GM21381 (cell line): Measurements from ENCODE around the gene BRI3.

Experiments
- ATAC-seq: cut with Tn5 transposase; IDR thresholded peaks from one replicate; pipeline ENCODE4 v1.9.1; 2021; ENCODE audit warnings: mild to moderate bottlenecking, moderate library complexity; ENCODE audit not compliant: unreplicated experiment

The BRI3 gene, protein sequence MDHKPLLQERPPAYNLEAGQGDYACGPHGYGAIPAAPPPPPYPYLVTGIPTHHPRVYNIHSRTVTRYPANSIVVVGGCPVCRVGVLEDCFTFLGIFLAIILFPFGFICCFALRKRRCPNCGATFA

DNA sequence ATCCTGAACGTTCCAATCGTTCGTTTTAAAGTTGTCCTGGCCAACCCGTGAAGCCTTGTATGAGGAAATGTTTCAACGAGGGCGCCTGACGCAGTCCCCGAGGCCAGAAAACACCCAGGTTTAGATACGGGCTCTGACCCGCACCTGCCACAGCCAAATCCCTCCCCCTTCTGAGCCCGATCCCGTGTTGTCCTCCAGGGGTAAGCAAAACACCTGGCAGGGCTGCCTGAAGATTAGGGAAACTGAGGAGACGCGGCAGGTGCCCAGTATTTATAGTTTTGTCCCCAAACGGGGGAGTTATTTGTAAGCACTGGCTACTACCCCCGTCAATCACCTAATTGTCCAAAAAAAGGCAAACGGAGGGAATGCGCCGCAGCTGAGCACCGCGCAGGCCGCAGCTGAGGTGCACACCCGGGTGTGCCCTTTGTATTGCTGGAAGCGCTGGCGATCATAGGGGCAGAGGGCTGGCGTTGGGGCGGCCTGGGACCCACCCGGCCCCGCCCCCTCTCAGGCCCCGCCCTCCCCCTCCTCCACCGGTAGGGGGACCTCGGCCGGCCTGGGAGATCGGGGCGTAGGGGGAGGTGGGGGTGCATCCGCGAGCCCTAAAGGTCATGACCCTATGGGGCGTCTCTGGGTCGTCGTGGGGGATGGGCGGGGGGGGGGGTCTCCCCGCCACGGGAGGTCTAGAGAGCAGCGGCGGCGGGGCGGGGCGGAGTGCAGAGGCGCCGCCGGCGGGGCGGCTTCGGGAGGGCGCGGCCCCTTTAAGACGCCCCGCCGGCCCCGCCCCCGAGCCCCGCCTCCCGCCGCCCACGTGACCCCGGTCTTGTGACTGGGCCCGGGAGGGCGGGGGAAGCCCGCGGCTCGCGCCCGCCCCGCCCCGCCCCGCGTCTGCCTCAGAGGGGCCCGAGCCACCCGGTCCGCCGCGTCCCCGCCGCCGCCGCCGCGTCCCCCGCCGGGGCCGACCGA lies at the start of gene BRI3:
BRI3 (plus strand) TSS at position 896 of the 966 bp plus-strand sequence. CDS start 110 bp downstream, outside the sequence.
- peak; percentile 71 for ATAC-seq

DNA sequence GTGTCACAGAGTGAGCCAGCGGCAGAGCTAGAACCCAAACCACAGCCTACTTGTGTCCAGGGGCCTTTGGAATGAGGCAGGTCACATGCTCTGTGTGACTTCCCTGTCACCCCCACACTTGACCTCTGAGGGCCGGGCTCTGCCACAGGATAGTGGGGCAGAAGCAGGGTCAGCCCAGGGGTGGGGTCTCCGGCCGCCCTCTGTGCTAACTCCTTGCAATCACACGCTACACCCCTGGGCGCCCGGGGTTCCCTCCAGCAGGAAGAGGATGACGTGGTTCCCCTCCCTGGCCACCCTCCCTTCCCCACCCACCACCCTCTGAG lies 49.3 kb upstream of the BRI3 start:
- no peak for ATAC-seq

DNA sequence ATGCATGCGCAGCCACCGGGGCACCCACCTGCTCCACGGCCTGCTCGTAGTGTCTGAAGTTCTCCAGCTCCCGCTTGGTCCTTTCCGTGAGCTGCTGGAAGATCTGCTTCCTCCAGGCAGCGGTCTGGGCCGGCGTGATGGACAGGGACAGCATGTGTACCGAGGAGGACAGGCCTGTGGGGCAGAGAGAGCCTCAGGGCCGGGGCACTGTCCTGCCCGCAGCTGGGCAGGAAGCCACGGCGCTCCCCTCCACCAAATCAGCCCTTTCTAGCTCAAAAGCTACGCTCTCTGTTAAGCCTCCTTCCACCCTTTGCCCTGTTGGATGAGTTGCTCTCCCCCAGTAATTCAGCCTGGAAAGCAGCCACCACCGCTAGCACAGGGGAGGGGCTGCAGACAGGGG lies 48.7 kb upstream of the BRI3 start:
- ATAC-seq: no peak

DNA sequence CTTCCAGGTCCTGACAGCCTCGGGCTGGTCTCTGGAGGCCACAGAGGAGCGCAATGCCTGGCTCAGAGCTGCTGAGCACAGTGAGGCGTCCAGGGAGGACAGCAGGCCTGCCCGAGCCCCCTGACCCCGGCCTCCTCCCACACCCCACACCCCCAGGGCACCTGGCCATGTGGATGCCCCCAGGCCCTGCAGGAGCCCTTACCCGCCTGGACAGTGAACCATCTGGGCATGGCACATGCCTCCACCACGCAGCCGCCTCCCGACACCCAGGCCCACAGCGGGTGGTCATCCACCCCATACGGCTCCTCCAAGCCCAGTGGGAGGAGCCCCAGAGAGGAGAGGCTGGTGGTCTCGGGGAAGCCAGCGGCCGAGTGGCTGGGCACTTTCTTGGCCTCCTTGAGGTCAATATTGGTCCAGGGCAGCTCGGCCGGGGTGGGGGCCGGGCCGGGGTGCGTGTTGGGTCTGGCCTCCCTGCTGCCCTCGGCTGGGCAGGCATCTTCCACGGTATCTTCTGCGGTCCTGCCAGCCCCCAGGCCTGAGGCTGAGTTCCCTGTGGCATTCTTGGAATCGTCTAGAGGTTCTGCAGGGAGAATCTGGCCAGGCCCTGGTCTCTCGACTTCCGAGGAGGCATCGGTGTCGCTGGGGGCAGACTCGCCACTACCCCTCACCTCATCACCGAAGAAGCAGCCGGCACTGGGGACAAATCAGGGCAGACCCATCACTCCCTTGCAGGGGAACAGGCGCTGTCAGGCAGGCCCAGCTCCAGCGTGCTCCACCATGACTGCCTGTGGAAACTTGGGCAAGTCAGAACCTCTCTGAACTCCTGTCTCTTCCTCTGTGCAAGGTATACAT lies 48.0 kb upstream of the BRI3 start:
- ATAC-seq: no peak

DNA sequence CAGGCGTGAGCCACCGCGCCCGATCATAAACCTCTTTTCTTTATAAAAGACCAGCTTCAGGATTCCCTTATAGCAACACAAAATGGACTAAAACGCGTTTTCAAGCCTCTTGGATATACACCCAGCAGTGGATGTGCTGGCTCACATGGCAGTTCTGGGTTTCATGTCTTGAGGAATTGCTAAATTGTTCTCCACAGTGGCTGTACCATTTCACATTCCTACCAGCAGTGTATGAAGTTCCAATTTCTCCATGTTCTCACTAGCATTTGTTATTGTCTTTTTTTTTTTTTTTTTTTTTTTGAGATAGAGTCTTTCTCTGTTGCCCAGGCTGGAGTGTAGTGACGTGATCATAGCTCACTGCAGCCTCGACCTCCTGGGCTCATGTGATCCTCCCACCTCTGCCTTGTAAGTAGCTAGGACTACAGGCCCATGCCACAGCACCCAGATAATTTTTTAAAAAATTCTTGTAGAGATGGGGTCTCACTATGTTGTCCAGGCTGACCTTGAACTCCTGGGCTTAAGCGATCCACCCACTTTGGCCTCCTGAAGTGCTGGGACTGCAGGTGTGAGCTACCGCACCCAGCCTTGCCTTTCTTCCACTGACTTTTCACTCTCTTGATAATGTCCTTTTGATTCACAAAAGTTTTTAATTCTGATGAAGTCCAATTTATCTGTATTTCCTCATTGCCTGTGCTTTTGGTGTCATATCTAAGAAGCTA lies 46.9 kb upstream of the BRI3 start:
- no peak for ATAC-seq

DNA sequence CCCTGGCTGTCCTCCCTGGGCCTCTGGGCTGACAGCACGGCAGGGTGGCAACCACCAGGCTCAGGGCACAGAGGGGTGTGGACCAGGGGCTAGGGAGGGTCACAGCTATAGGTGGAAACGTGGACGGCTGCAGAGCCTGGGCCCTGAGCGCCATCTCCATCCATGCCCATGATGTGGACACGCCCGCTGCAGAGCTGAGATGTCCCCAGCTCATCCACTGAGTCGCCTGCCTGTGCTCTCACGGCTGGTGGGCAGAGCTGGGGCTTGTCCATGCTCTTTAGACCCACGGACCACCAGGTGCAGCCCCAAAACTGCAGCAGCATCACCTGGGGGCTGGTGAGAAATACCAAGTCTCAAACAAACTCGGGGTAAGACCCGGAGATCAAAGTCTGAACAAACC lies 45.6 kb upstream of the BRI3 start:
- ATAC-seq: no peak

DNA sequence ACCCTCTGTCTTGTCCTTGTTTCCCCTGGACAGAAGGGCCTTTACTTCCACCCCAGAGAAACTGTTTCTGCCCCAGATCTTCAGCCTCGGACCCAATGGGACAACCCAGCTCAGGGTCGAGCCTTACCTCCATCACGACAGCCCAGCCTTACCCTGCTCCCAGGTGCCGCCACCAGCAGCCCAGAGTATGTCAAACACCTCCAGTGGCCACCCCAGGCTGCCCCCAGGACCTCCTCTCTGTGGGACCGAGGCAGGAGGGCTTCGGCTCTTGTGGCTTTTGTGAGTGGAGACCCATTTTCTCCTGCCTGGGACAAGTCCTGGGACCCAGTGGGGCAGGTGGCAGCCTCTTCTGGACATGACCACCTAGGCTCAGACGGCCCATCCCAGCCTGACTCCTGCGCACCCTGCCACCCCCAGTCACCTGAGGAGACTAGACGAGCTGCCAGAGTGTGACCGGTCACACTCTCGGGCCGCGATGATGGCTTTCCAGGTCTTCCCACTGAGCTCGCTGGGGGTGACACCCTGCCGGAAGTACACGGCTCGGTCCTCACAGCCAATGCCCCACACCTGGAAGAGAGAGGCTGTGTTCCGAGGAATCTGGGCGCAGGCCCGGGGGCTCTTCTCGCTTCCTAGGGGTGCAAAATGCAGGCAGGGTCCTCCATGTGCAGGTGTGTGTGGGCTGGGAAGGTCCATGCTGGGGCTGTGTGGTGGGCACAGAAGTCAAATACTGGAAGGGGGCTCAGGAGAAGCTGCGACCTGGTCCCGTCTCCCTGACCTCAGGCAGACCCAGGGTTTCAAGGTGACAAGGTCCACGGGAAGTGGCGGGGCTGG lies 44.9 kb upstream of the BRI3 start:
- ATAC-seq: no peak

DNA sequence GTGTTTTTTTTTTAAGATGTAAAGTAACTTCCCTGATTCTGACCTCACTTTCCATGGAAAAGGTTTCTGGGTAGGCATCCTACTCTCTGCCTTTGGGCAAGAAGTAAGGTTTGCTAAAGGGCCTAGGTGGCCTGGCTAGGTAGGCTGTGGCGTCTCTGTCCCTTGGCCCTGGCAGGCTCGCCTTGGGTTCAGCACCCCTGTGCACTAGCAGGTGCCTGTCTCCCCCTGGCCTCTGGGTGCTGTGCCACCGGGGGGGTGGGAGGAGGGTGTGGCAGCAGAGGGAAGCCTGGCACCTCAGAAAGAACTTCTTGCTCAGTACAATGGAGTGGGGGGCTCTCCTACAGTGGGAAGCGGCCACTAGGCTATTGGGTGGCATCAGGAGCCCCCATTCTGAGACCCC lies 43.4 kb upstream of the BRI3 start:
- ATAC-seq: no peak

DNA sequence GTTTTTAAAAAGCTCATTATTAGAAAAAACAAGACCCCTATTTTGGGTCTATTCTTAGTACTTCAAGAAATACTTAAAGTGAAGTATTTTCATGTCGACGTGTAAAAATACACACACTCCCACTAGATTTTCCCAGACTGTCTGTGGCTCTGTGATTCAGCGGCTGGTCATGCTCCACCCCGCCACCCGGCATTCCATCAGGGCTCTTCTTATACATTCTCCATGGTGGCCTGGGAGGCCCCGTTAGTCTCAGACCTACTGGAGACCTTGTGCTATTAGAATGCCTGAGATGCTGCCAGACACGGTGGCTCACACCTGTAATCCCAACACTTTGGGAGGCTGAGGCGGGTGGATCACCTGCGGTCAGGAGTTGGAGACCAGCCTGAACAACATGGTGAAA lies 42.5 kb upstream of the BRI3 start:
- no peak for ATAC-seq

DNA sequence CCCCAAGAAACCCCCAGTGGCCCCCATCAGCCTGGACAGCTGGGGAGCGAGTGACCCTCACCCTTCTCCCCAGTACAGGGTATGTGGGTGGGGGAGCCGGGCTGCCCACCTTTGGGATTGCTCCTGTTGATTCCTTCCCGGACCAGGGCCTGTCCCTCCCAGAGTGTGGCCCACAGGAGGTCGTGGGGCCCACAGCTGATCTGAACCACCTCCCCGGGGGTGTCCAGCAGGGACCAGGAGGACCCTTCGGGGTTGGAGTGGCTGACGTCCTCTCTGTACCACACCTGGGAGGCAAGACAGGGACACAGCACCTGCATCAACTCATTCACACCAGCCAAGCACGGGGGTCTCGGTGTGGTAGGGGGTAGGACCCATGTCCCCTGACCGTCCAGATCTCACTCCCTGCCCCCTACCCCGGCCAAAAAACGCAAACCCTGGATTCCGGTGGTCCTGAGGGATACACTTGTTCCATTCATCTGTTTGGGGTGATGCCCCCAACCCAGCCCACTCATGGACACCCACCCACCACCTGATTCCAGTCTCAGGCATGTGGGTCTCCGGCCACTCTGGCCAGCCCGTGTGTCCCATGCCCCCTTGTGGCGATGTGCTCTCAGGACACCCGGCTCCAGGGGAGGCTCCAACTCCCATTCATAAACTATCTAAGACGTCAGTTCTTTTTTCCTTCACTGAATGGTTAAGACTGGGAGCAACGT lies 40.4 kb upstream of the BRI3 start:
- no peak for ATAC-seq

DNA sequence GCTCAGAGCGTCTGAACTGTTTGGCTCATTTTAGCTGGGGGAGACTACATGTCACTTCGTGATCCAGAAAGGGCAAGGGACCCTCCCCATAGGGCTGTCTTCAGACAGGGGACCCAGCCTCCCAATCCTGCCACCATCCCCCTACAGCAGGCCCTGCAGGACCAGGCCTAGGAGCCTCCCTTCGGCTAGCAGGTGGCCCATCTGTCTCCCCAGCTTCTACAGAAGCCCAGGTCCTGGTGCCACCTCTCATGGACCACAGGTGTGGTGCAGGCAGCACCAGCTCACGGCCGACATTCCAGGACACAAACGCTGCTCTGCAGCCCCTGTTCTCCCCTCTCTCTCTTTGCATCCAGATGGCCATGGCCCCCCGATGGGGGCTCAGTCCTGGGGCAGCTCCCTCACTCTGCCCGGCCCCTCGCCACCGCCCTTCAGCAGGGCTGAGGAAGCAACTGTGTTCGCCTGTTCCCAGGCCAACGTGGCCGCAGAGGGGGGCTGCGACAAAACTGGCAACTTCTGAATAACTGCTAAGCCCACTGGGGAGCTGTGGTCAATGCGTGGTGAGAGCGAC lies 39.7 kb upstream of the BRI3 start:
- ATAC-seq: no peak

DNA sequence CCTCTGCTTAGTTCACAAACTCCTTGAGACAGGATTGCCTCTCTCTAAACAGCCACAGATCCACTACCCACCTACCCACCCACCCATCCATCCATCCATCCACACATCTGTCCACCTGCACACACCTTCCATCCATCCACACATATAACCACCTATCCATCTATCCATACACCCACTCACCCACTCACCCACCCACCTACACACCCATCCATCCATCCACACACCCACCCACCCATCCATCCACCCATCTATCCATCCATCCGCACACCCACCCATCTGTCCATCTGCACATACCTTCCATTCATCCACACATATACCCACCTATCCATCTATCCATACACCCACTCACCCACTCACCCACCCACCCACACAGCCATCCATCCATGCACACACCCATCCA lies 39.1 kb upstream of the BRI3 start:
- no peak for ATAC-seq

DNA sequence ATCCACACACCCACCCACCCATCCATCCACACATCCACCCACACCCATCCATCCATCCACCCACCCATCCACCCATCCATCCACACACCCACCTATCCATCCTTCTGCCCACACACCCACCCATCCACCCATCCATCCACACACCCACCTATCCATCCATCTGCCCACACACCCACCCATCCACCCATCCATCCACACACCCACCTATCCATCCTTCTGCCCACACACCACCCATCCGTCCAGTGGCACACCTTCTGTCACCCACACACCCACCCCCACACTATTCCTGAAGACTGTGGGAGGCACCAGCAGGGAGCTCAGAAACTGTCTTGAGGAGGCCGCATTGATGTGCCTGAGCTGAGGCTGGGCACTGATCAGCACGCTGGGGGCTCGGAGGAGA lies 38.6 kb upstream of the BRI3 start:
- no peak for ATAC-seq

DNA sequence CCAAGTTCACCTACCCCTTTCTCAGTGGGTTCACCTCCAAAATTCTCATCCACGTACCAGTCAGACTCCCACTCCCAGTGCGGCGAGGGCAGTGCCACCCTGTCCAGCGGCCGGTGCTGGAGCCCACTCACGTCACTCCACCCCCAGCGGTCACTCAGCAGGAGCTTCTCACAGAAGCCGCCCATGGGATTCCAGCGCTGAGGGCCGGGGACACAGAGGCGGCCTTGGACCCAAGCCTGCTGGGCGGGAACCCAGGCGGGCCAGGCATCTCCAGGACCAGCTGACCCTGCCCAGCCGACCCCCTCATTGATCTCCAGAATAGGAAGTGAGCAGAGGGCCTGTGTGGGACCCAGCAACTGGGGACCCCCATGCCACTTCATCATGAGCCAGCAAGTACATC lies 36.6 kb upstream of the BRI3 start:
- ATAC-seq: no peak

DNA sequence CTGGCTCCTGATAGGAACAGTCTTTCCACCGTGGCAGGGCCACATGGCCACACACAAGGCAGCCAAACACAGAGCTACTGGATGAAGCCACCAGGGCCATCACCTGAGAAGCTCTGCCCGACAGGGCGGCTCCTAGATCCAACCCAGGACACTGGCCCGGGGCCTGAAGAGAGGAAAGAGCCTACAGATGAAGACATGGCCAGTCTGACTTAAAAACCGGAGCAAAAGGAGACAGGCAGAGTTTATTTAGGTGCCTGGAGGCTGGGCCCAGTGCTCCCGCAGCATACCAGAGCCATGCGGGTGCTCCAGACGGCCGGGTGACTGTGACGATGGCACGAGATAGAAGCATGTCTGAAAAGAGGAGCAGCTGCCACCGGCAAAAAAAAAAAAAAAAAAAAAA lies 33.3 kb upstream of the BRI3 start:
- ATAC-seq: no peak

DNA sequence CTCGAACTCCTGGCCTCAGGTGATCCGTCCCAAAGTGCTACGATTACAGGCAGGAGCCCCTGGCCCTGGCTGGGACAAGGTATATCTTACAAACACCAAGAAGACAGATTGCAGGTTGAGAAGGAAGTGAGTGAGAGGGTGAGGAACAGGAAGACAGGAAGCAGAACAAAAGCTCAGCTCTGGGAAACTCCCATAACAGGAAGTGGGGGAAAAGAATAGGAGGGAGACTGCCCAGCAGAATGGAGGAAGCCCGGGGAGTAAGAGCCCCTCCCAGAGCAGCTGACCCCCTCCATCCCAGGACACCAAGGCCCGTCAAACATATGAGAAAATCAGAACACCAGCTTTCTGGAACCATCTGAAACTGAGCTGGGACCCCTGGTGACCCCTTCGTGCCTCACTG lies 32.4 kb upstream of the BRI3 start:
- ATAC-seq: no peak

DNA sequence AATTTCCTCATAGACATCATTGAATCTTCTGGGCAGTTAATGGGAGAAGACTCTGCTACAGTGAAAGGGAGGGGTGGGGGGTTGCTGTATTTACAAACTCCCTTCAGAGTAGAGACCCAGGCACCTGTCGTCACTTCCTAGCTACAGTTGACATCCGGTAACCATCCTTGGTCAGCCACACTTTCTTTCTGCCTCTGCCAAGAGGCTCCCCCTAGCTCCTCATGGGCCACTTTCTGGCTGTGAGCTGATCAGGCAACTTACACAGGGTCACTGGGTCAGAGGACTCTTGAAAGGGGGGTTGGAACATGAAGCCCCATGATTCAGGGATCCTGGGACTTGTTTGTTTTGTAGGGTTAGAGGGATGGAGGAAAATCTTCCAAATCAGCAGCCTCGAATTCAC lies 30.7 kb upstream of the BRI3 start:
- ATAC-seq: no peak

DNA sequence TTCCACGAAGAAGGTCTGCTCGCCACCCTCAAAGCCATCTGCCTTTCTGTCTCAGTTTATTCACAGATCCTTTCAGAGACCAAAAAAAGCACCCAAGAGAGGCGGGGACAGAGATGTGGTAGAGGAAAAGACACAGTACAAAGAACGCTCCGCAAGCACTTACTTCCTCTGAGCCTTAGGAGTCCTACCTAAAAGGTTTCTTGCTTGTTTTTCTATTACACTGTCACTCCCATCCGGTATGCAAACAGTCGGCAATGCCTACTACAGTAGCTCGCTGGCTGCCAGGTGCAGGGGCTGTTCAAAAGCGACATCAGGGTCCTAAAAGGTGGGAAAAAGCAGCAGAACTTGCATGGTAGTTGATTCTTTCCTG lies 30.3 kb upstream of the BRI3 start:
- ATAC-seq: no peak
